GM15510 (cell line): ENCODE data around the gene TSPAN9.

ENCODE experiments used
- POLR2A ChIP-seq: IDR thresholded peaks from 3 replicates; pipeline ENCODE4 v1.6.1; 2011; ENCODE audit warnings: borderline replicate concordance; ENCODE audit not compliant: insufficient read length; ENCODE audit errors: extremely low read depth

TSPAN9 gene

DNA sequence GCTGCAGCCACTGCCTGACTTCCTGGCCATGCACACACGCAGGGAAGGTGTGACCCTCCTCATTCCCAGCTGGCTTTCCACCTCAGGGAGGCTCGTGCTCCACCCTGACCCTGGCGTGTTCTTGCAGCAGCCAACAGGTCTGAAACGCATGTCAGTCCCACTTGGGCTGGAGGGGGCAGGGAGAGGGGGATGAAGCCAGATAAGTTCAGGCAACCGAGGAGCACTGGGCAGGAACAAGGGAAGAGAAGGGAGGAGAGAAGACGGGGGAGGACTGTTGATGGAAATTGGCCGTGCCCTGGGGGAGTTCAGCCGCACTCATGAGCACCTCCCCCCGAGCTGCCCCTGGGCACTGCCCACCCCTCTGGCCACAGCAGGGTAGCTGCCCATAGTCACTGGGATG is 231.4 kb downstream of the TSPAN9 start:
- TF ChIP-seq POLR2A: no peak

DNA sequence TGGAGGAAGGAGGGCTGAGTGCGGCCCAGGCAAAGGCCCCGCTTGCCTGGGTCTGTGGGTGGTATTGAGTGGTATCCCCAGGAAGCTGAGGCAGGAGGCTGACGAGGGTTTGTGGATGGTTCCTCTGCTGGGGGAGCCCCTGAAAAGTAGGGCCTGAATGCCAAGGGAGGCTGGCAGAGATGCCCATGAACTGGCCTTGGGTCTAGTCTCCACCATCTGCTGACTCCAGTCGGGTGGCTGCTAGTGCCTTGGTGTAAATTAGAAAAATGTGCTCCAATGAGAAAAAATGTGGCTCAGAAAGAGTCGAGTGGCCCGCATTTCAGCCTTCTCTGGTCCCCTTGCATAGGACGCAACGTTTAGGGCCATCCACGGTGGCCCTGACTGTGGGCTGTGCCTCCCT is 232.6 kb downstream of the TSPAN9 start:
- no peak for TF ChIP-seq POLR2A

DNA sequence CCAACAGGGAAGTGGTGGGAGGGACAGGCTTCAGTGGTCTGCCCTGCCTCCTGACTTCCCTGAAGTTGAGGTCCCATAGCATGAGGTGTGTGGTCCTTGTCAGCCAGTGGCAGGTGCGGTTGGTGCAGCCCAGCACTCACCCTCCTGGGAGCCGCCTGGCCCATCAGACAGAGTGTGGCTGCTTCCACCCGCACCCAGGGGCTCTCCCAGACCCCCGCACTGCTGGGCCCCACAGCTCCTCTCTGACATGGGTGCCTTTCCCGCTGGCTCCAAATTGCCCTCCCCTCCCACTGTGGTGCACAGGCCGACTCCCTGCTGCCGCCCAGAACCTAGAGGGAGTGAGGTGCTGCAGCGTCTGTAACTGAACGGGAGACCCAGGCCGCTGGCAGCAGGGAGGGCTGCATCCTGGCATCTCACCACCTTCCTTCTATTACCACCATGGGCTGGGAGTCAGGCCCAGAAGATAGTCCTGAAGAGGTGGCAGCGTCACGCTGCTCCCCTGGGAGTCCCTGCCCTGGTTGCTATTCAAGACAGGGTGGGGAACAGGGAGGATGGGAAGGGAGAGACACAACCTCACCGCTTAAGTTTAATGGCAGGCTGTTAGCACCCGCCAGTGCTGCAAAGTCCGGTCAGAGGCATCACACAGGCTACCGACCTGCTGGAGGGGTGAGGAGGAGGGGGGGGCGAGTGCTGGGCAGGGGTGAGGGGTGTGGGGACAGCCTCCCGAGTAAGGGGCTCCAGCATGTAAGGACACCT is 233.3 kb downstream of the TSPAN9 start:
- TF ChIP-seq POLR2A: no peak

DNA sequence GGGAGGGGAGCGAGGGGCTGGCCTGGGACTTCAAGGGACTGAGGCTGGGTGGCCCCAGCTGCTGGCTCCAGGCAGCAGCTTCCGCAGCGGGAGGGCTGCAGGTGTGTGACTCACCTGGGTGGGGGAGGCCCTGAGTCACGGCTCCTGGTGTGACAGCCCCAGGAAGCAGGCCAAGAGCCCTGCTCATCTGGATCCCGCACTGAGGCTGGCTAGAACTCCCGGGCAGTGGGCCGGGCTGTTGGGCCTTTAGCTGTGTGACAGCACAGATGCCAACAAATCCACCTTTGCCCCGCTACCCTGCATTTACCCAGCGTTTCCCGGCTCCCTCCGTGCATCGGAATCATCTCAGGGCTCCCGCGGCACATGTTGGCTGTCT is 233.8 kb downstream of the TSPAN9 start:
- TF ChIP-seq POLR2A: no peak

DNA sequence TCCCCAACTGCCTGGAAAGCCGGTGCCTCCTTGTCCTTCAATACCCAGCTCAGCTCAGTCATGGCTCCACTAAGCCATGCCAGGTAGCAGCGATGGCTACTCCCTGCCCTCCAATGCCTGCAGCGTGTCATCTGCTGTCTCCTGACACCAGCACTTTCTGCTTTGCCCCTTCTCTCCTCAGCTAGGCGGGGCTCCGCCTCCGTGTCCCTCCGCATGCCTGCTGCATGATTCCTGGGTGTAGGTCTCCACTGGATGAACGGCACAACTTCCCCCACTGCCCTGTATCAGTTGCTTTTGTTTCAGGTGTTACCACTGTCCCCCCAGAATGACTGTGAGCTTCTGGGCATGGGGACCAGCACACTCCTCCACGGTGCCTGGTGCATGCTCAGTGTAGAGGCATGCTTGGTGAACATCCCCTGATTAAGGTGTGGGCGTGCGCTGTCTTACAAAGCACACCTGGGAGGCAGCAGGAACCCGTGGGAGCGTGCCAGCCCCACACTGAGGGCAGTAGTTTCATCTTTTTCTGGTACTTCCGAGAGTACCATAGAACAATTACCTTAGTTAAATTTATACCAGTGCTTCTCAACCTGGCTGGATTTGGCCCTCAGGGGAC is 234.4 kb downstream of the TSPAN9 start:
- TF ChIP-seq POLR2A: no peak

DNA sequence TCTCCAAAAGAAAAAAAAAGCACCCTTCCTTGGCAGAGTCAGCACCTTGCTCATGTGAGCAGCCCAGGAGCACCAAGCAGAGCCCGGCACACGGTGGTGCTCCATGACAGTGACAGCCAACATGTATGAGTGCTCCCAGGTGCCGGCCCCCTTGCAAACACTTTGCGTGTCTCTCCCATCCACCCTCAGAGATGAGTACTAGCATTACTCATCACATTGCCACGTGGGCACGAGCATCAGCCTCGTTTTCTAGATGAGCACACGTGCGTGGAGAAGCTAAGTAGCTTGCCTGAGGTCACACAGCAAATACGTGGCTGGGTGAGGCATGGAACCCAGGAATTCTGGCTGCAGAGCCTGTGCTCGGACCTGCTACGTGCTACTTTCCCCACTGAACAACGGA is 235.9 kb downstream of the TSPAN9 start:
- no peak for TF ChIP-seq POLR2A

DNA sequence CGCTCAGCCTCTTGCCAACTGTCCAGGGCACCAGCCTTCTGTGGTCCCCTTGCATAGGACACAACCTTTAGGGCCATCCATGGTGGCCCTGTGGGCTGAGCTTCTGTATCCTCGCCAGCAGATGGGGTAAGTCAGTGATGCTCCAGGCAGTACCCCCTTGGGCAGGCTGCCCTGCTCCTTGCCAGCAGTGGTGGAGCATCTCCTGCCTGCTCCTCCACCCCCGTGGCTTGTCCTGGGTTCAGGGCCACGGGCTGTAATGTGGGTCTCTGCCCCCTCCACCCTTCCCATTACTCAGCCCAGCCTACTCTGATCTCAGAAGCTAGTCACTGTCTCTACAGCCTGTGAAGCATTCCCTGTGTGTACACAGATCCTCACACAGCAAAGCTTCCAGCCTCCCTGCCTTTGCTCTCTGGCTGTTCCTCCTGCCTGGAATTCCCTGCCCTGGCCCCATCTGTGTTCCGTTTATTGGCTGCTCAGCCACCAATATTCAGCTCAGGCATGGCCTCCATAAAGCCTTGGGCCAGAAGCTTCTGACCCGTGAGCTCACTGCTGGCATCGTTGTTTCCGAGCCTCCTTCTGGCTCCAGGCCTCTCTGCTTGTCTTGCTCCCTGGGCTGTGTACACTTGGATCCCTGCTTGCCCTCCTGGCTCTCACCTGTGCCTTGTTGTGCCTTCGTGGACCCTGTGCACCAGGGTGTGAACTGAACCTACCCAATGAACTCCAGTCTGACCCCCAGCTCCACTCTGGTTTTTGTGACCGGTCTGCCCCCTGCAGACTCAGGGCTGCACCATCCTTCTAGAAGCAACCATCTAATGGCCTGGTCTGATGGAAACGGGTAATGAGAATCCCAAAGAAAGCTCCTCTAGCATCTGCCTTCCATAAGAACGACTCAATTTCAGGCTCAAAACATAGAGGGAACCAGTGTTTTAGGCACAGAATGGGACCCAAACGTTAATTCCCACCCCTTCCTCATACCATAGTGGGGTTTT is 236.8 kb downstream of the TSPAN9 start:
- no peak for TF ChIP-seq POLR2A

DNA sequence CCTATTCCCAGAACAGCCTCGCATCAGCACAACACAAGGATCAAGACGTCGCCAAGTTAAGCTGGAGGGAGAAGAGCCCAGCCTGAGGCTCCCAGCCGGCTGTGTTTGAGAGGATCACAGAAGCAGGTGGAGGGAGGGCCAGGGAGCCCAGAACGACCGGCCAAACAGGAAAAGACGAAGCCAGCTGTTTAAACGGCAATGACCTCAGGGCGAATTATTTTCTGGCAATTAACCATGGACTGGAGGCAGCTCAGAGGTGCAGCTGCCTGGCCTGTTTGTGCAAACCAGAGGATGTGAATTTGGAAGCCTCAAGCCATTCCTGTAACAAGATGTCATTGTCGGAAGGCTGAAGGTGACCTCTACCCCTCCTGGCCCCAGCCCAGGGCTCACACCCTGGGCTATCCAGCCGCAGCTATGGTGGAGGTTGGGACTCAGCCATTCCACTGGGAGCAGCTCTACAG is 238.1 kb downstream of the TSPAN9 start:
- no peak for TF ChIP-seq POLR2A

DNA sequence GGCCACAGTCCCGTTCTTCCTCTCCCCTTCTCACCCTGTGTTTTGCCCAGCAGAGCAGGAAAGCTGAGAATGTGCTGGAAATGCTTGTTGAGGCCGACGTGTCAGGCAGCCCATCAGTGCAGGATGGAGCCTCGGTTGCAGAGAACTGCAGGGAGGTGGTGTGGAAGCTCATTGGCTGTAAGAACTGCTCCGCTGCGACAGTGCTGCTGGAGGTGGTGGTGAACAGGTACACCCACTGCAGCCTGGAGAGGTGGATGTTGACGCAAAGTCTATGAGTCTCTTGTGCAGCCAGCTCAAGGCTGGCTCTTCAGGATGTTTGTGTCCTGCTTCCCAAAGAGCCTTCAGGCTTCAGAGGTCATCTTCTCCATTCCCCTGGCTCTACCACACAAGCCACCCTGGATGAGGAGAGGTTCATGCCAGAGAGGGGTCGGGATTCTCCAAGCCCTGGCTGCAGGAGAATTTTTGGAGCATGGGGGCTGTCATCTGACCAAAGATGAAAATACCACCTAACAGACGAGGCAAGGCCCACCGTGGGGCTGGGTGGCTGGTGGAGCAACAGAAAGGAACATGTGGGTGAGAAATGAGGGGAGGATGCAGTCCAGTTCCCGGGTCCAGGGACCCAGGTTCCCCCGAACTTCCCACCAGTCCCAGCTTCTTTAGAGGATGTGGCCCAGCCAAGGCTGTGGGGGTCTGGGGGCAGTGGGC is 239.7 kb downstream of the TSPAN9 start:
- TF ChIP-seq POLR2A: no peak

DNA sequence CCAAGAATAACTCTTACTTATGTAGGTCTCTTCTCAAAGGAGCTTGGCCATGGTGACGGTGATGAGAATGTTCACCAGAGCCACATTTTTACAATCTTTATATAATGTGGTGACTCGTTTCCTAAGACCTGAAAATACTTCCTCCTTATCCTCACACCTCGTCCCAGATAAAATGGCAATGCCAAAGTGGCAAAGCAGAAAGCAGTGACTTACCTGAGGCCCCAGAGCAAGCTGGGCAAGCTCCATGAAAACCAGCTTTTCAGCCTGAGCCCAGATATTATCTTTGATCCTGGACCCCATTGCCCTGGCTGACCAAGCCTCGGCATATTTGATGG is 240.3 kb downstream of the TSPAN9 start:
- no peak for TF ChIP-seq POLR2A

DNA sequence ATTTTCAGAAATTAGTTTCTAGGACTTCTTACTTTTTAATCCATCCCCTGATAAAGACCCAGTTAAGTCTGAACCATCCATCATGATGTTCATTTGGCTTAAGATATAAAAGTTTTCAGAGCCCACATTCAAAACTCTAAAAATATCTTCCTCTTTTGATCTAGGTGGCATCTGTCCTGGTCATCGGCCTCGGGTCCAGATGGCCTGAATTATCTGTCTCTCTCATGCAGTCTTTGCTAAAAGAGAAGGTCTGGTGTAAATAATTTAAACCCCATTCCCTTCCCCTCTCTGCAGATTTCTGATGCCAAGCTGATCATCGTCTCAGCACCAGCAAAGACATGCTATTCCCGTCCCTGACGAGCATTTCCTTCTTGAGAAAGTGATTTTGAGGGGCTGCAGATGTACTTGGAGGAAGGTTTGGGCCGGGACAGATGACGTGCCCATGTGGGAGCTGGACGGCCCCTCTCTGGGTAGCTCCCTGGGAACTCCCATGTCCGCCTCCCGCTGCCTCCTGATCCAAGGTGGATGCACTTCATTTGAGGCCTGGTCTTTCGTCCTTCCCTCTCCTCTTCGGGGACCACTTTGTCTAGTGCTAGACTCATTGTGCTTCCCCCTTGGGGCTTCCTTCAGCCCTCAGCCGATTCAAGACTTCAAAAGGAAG is 240.8 kb downstream of the TSPAN9 start:
- TF ChIP-seq POLR2A: no peak

DNA sequence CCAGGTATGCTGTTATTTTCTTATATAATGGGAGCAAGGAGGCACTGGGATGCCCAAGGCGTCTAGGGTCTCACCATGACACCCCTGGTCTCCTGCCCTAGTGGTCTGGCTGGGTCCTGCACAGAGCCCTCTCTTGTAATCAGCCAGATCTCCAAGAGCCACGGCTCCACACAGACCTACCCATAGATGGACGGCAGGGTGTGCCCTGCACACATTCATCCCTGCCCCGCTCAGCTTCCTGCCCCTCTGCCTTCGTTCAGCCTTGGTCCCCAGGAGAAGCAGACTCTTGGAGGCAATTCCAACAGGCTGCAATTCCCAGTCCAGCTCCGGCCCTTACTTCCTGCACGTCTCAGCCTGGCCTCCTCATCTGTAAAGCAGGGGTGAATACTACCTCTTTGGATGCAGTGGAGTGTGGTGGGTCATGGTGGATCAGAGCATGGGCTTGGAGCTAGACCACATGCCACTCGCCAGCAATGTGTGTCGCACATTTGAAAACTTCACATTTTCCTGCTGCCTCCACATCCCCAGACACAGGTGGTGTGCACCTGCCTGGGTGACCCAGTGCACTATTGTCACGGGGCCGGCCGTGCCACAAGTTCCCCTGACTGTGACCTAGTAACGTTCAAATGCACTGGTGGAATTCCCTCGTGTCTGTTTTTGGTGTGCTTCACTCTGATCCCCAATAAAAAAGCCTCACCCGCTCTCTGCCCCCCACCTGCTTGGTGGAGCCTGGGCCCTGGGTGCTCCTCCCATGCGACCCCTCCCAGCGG is 242.7 kb downstream of the TSPAN9 start:
- no peak for TF ChIP-seq POLR2A

DNA sequence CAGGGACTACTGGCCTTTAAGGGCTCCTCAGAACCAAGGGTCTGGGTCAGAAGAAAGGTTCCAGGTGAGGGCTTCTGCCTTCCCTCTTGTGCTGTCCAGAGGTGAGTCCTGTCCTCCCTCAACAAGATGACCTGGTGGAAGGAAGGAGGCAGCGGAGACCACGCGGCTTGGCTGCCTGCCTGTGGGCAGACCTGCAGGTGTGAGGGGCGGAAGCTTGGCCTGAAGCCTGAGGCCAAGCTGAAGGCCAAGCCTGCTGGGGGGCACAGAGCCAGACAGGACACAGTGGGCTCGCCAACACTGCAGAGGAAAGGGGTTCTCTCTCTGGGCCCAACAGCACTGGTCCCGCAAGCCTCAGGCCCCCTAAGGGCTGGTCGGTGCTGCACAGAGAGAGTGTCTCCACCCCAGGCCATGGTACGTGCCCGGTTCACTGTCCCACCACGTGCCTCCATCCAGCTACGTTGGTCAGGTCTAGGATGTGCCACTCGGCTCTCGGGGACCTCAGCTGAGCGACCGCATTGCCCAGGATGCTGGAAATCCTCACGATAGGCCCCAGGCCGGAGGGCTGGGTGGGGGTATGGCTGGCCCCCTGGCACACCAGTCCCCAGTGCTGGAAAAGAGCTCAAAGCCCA is 243.8 kb downstream of the TSPAN9 start:
- TF ChIP-seq POLR2A: no peak
